Measurements from ENCODE around the gene GJB1.

Gene GJB1

GRCh38 chrX:71215338-71215912 lies 7.6 kb upstream of the GJB1 start:
- DNase-seq: no peak

GRCh38 chrX:71216485-71216884 lies 6.5 kb upstream of the GJB1 start:
- DNase-seq: no peak

DNA sequence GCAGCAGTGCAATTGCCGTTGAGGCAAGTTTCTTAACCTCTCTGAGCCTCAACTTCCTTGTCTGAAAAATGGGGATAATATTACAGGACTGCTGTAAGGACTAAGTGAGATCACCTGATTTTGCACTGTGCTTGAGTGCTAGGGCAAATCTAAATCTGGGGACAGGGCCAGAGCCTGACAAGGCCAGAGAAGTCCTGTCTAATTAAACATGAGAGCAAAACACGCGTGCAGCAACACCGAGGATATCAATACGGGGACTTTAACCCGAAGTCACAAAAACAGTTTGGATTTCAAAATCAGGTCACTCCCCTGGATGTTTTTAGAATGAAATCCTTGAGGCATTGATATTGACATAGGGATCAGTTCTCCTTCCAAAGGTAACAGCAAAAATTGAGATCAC lies 5.7 kb upstream of the GJB1 start:
- no peak for DNase-seq

- DNase-seq: no peak
Observed at GRCh38 chrX:71221145-71221544, 1.9 kb upstream of the GJB1 start.

- DNase-seq: no peak
Observed at GRCh38 chrX:71224098-71224708, 1.2 kb downstream of the GJB1 start.

DNA sequence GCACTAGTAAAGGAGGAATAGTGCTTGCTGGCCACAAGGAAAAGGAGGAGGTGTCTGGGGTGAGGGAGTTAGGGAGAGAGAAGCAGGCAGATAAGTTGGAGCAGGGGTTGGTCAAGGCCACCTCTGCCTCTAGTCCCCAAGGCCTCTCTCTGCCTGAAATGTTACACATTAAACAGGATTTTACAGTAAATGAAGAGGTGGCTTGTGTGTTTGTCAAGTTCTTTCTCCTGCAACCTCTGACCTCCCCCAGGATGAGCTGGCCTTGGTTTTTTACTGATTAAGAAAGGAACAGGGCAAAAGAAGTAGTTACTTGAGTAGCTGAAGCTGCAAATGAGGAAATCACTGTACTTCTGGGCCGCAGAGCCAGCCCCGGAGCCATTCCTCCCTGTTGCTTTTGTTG lies 2.0 kb downstream of the GJB1 start:
- no peak for DNase-seq

- DNase-seq: no peak
Observed at GRCh38 chrX:71225676-71226075, 2.7 kb downstream of the GJB1 start.

DNA sequence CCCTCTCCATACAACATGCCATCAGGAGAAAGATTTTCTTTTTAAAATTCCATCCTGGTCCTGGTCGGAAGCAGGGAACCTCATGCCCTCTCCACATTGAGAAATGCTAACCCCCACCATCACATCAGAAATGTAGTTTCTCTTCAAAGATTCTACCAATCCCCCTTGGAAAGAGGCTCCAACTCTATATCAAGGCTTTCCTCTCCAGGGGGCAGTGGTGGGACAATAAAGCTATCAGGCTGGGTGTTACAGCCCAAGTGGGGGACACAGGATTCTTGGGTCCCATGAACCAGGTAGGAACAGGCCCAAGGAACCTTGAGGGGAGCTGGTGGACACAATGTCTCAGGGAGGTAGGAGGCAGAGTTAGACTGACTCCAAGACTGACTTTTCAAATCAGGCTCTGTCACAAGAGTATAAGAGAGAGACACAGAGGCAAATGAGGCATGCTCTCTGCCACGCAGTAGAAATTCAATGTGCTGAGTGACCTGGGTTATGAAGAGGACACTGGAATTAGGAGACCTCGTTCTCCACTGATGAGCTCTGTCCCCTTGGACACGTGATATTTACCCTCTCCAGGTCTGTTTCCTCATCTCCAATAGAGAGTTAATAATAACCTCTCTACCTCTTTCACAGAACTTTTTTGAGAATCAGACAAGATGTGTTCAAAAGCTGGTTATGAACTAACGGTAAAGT lies 4.5 kb downstream of the GJB1 start:
- no peak for DNase-seq

DNA sequence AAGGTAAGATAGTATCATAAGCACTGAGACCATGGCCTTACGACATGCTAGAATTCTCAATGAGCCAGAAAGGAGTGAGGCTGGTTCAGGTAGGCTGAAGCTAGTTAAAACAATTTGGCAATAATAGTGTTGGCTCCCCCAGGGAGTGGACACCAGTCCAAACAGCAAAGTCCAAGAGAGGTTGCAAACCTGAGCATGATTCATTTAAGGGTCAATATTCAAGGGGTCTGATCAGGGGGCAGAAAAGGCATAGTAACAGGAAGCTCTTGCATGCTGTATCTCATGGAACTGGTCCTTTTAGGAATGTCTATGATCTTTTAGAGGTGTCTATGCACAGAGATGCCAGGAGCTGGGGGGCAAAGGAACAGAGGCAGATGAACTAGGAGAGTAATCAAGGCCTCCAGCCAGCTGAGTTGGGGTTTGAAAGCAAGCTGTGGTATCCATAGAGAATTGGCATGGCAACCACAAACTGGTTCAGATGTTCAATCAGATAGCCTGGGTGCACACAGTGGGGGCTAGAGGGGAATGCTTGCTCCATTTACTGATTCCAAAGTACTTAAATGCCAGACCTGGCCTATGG lies 5.1 kb downstream of the GJB1 start:
- DNase-seq: no peak

GRCh38 chrX:71235482-71235881 lies 12.5 kb downstream of the GJB1 start:
- DNase-seq: no peak

DNA sequence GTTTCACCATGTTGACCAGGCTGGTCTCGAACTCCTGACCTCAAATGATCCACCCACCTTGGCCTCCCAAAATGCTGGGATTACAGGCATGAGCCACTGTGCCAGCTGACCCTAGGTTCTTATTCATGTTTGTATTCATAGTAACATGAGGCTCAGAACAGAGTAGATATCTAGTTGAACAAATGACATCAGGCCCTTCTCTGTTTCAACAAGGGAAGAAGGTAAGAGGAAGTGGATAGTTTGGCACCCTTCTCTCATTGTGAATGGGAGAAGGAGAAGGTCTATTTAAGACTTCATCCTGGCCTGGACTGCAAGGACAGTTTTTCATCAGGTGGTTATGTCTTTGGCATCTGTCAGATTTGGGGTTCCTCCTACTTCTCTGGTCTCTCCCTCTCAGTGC lies 13.8 kb downstream of the GJB1 start:
- DNase-seq: no peak

DNA sequence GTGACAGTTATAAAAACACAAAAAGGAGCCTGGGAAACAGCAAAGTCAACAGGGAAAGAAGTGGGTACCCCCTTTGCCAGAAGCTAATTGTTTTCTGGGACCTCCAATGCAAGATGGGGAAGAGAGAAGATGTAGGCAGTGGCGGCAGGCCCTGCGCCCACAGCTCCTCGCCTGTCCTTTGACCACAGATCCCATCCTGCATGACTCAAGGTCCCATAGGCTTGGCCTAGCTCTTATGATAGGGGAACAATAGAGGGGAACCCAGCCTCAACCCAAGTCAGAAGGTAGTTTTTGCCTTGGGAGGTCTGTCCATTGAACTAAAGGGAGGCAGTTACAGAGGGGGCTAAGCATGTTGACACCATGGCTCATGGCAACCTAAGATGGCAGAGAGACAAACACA lies 16.8 kb downstream of the GJB1 start:
- no peak for DNase-seq

- no peak for DNase-seq
Observed at GRCh38 chrX:71241301-71241700, 18.3 kb downstream of the GJB1 start.

DNA sequence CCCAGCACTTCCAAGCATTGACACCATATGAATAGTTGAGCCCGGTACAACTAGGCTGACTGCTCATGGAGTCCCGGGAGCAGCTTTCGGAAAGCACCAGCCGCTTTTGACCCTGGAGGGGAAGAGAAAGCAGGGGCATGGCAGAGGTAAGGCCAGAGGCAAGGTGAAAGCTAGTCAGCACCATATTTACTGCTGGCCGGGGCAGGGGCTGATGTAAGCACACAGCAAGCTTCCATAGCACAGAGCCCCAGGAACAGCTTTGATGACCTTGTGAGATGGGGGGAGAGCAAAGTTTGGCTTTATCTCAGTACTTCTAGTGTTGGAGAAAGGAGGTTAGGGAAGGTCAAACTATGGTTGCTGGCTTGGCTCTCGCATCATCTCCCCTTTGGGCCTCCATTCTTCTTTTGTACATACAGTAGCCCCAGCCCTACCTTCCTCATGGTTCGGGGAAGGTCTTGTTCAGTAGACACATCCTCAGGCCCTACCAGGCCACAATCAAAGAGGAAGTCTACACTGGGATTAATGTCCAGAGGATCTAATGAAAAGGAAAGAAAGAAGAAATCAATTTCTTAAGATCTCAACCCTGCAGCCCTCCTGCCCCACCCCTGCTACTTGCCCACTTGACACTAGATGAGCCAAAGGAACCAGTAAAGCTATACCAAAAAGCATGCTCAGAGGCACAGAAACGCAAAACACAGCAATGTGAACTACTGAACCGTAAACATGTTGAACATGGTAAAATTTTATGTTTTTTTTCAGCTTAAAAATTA lies 21.5 kb downstream of the GJB1 start:
- no peak for DNase-seq

DNA sequence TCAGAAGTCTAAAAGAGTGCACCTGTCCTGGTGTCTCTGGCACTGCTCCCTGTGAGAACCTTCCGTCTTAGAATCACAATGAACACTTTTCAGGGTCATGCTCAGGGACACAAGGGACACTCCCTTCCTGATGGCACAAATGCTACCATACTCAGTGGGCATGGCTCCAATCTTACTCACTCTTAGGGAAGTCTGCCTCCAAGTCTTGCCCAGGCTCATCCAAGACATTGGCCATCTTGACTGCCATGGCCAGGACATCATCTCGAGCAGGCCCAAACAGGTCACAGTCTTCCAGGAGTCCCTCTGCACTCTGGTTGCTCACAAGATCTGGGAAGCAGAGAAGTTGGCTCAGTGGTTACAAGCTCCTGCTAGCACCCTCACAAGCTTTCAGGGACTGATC lies 22.1 kb downstream of the GJB1 start:
- no peak for DNase-seq

DNA sequence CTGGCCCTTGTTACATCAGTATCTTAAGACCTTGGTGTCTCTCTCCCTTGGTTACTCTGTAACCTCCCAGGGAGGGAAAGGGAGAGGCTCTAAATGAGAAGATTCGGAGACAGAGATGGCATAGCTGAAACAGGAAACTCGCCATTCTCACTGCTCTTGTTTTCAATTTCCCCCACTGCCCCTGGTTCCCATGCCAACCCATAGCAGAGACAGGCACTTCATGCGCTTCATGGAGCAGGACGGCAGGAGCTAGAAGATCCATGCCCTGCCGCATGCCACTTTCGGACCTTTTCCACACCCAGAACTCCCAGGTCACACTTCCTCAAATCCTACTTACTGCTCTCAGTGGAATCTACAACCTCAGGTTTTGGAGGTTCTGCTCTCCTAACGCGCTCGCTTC lies 27.8 kb downstream of the GJB1 start:
- DNase-seq: no peak

DNA sequence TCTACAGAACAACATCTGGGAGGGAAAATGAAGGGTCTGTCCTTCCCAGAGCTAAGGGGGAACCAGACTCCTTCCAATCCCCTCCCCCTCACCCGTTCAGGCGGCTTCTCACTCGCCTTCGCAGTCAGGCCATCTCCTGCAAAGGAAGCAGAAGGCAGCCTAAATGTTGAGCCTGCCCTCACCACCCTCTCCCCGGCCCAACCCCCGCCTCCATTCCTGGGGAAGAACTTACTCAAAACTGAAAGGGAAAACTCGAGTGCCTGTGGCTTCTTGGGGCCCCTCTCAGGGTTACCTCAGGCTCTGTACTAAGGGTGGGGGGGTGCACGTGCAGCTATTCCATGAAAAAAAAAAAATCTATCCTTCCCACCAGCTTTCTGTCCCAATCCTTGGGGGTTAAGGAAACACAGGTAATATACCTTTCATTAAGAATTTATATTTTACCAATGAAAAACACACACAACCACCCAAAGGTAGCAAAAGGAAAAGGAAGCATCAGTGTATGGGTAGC lies 28.5 kb downstream of the GJB1 start:
- no peak for DNase-seq

GRCh38 chrX:71252221-71252620 lies 29.2 kb downstream of the GJB1 start:
- DNase-seq: no peak

GRCh38 chrX:71253253-71254091 lies 30.4 kb downstream of the GJB1 start:
- DNase-seq: peak; percentile 48

DNA sequence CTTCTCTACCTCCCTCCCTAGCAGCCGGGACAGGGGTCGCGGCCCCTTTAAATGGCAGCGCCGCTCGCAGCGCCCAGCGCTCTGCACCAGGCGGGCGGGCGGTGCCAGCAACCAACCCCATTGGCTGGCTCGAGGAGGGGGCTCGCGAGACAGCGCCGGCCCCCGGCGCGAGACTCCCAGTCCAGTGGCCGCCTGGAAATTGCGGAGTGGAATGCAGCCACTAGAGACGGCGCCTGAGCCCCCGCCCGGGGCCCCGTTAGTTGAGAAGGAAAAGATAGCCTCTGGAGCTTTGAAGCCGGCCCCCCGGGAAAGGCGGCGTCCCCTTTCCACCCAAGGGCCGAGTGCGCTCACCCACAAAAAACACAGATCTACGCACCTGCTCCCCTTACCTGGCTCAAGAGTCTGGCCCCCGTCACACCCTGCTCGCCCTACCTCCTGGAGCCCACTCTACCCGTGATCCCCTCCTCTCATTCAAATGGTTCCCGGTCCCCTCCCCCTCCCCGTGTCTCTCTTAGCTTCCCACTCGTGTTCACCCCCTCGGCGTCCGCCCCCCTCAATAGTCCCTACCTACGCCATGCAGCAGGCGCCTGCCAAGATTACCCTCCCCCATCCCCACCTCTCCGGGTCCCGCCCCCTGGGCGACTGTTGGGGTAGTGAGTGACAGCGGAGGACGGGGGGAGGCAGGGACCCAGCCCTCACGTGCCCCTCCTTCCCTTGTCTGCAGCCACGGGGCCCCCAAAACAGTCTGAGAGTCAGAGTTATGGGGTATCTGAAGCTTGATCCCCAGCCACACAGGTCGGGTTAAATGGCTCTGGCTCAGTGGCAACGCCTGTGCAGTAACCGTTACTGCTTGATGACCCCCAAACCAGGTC lies 31.3 kb downstream of the GJB1 start, which contains the start of gene ZMYM3:
Gene ZMYM3 (minus strand): TSS at position 49 of the 872 bp plus-strand sequence. CDS start 885 bp downstream, outside the sequence.
- peak; percentile 86 for DNase-seq

DNA sequence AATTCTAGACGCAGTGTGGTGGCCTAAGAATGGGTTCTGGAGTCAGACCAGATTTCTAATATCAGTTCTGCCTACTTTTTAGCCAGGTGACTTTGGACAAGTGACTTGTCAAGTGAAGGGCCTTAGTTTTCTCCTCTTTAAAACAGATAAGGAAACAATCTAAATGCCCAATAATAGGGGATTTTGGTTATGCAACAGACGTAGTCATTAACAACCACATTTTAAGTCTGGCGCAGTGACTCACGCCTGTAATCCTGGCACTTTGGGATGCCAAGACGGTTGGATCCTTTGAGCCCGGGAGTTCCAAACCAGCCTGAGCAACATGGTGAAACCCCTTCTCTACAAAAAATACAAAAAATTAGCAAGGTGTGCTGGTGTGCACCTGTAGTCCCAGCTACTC lies 33.0 kb downstream of the GJB1 start:
- DNase-seq: no peak
